ENCODE data around the gene HACE1.
A peak's percentile ranks its signal among the peaks of the same experiment; 100 is the strongest.

HACE1 gene

DNA sequence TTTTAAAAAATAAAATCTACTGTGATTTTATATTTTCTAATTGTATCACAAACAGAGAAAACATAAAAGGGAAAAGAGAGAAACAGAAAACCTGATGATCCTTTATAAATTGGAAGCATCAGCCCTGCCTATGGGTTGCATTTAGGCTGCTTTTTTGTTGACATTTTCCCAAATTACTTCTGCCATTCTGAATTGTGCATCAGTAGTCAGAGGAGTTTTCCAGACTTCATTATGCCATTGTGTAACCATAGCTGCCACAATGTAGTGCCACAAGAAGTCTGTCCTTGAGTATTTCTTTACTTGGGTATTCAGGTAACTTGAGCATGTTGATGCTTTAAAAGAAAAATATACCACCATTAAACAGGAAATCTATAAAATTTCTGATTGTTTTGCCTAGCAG is 130.3 kb downstream of the HACE1 start:
- H3K4me3 ChIP-seq (ENCODE audit: low read length): no peak overlapping the region
- DNase-seq (ENCODE audit: low read depth): no peak
- no peak for TF ChIP-seq CTCF (conservative IDR thresholded peaks at IDR 0.05; ENCODE audit: low read length)

GRCh38 chr6:104728448-104728847 is 131.3 kb downstream of the HACE1 start:
- no peak overlapping the region for H3K4me3 ChIP-seq (ENCODE audit: low read length)
- DNase-seq (ENCODE audit: low read depth): no peak
- TF ChIP-seq CTCF (conservative IDR thresholded peaks at IDR 0.05; ENCODE audit: low read length): no peak

DNA sequence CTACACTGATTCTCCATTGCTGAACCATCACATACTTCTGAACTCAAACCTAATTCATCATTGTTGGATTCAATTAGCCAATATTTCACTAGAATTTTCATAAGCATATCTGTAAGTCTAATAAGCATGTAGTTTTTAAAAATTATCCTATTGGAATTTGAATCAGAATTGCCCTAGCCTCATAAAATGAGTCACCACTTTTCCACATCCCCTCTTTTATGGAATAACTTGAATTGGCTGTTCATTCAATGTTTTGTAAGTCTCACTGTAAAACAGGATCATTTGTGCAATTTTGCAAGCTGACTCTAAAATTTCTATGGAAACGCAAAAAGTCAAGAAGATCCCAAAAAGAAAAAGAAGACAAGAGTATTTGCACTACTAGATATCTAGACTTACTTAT is 141.0 kb downstream of the HACE1 start:
- no peak for TF ChIP-seq CTCF (conservative IDR thresholded peaks at IDR 0.05; ENCODE audit: low read length)
- H3K4me3 ChIP-seq (ENCODE audit: low read length): no peak overlapping the region
- peak; percentile 1 for DNase-seq (ENCODE audit: low read depth)

- DNase-seq (ENCODE audit: low read depth): no peak
- H3K4me3 ChIP-seq (ENCODE audit: low read length): no peak overlapping the region
- no peak for TF ChIP-seq CTCF (conservative IDR thresholded peaks at IDR 0.05; ENCODE audit: low read length)
Measured at GRCh38 chr6:104716858-104717257, 142.9 kb downstream of the HACE1 start.

GRCh38 chr6:104714796-104715195 is 144.9 kb downstream of the HACE1 start:
- TF ChIP-seq CTCF (conservative IDR thresholded peaks at IDR 0.05; ENCODE audit: low read length): no peak
- no peak overlapping the region for H3K4me3 ChIP-seq (ENCODE audit: low read length)
- DNase-seq (ENCODE audit: low read depth): no peak

DNA sequence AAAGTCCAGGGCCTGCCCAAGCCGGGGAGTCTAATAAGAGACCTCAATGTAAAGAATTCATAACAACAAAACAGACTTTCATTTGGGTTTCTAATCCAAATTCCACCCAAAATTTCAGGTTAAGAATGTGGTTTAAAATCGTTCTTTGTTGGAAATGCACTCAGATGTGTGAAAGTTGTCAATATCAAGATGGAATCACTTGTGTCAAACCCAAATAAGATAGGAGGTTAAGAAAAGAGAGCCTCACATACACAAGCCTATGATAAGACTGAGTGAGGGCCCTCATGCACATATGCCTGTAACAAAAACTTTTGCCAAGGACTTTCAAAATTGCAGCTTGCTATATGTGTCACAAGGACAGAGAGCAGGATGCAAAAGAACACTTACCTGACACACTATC is 145.7 kb downstream of the HACE1 start:
- no peak for TF ChIP-seq CTCF (conservative IDR thresholded peaks at IDR 0.05; ENCODE audit: low read length)
- no peak for DNase-seq (ENCODE audit: low read depth)
- H3K4me3 ChIP-seq (ENCODE audit: low read length): no peak overlapping the region

GRCh38 chr6:104711371-104711770 is 148.3 kb downstream of the HACE1 start:
- no peak overlapping the region for H3K4me3 ChIP-seq (ENCODE audit: low read length)
- peak; percentile 66 for DNase-seq (ENCODE audit: low read depth)
- TF ChIP-seq CTCF (conservative IDR thresholded peaks at IDR 0.05; ENCODE audit: low read length): no peak
